ENCODE results near the gene TSPAN14. TPM values are rescaled to one million over a fixed set of nuclear protein-coding genes. Genes with fewer than 3 reads are reported as not detected.
A peak's percentile ranks its signal among the peaks of the same experiment; 100 is the strongest.
"Not testable (repeated sequence)": the region's sequence is repeated elsewhere in the genome, so short reads cannot be mapped to it uniquely, and the experiment has no call there.

Gene TSPAN14
- polyA plus RNA-seq, 3 donors from 2014 or later = 141 to 363 (median 226) TPM

- Mint-ChIP-seq H3K27ac (no peak overlapping the region), H3K4me3 (no peak overlapping the region)
Measured at GRCh38 chr10:80413271-80413996, 40.7 kb upstream of the TSPAN14 start.

GRCh38 chr10:80414142-80414895 lies 39.8 kb upstream of the TSPAN14 start:
- no peak overlapping the region for H3K4me3 Mint-ChIP-seq
- no peak for DNase-seq
- H3K4me1 Mint-ChIP-seq = peaks cover 0 to 2% of the 10 kb centered on the region in 2 donors
- H3K9me3 Mint-ChIP-seq = no peaks in the 10 kb centered on the region
- H3K36me3 Mint-ChIP-seq = no peaks in the 10 kb centered on the region
- H3K27ac Mint-ChIP-seq = no peak overlapping the region
- peaks cover 0 to 6% (median 2%) of the 10 kb centered on the region in 3 donors for H3K27me3 Mint-ChIP-seq (ENCODE audit: low read depth in 3 of 3)

More at GRCh38 chr10:80413271-80413996, 40.7 kb upstream of the TSPAN14 start:
- Mint-ChIP-seq H3K9me3 (no peaks in the 10 kb centered on the region), H3K4me1 (peaks cover 0 to 7% of the 10 kb centered on the region in 2 donors), H3K36me3 (no peaks in the 10 kb centered on the region), H3K27me3 (ENCODE audit: low read depth in 3 of 3) (peaks cover 0 to 3% (median 2%) of the 10 kb centered on the region in 3 donors)
- no peak for DNase-seq

GRCh38 chr10:80415734-80416478 lies 38.2 kb upstream of the TSPAN14 start:
- H3K27me3 Mint-ChIP-seq (ENCODE audit: low read depth in 3 of 3) = peaks cover 0 to 6% (median 2%) of the 10 kb centered on the region in 3 donors
- DNase-seq = no peak
- H3K36me3 Mint-ChIP-seq = no peaks in the 10 kb centered on the region
- H3K27ac Mint-ChIP-seq = no peak overlapping the region
- H3K4me1 Mint-ChIP-seq = no peaks in the 10 kb centered on the region
- no peak overlapping the region for H3K4me3 Mint-ChIP-seq
- no peaks in the 10 kb centered on the region for H3K9me3 Mint-ChIP-seq

GRCh38 chr10:80416479-80417098 lies 37.5 kb upstream of the TSPAN14 start:
- Mint-ChIP-seq H3K4me3 (no peak overlapping the region), H3K27ac (no peak overlapping the region)

GRCh38 chr10:80417256-80417655 lies 36.9 kb upstream of the TSPAN14 start:
- not testable (repeated sequence) for H3K27me3 Mint-ChIP-seq (ENCODE audit: low read depth in 3 of 3); H3K9me3 Mint-ChIP-seq; DNase-seq; H3K4me1 Mint-ChIP-seq; H3K4me3 Mint-ChIP-seq; H3K36me3 Mint-ChIP-seq; H3K27ac Mint-ChIP-seq

More at GRCh38 chr10:80416479-80417098, 37.5 kb upstream of the TSPAN14 start:
- no peak for DNase-seq
- H3K4me1 Mint-ChIP-seq = no peaks in the 10 kb centered on the region
- H3K36me3 Mint-ChIP-seq = no peaks in the 10 kb centered on the region
- H3K27me3 Mint-ChIP-seq (ENCODE audit: low read depth in 3 of 3) = peaks cover 0 to 6% (median 2%) of the 10 kb centered on the region in 3 donors
- no peaks in the 10 kb centered on the region for H3K9me3 Mint-ChIP-seq

- no peak for DNase-seq
- H3K36me3 Mint-ChIP-seq = peaks cover 0 to 7% (median 0%) of the 10 kb centered on the region in 3 donors
- no peak overlapping the region for H3K27ac Mint-ChIP-seq
- H3K27me3 Mint-ChIP-seq (ENCODE audit: low read depth in 3 of 3) = peaks cover 0 to 6% (median 3%) of the 10 kb centered on the region in 3 donors
- H3K4me3 Mint-ChIP-seq = no peak overlapping the region
- no peaks in the 10 kb centered on the region for H3K9me3 Mint-ChIP-seq
- no peaks in the 10 kb centered on the region for H3K4me1 Mint-ChIP-seq
Measured at GRCh38 chr10:80421050-80421706, 32.9 kb upstream of the TSPAN14 start.

GRCh38 chr10:80421707-80422536 lies 32.2 kb upstream of the TSPAN14 start:
- peaks cover 0 to 9% (median 0%) of the 10 kb centered on the region in 3 donors for H3K36me3 Mint-ChIP-seq
- no peak for DNase-seq
- no peaks in the 10 kb centered on the region for H3K4me1 Mint-ChIP-seq
- H3K27me3 Mint-ChIP-seq (ENCODE audit: low read depth in 3 of 3) = peaks cover 0 to 6% (median 3%) of the 10 kb centered on the region in 3 donors
- no peak overlapping the region for H3K4me3 Mint-ChIP-seq
- no peak overlapping the region for H3K27ac Mint-ChIP-seq
- H3K9me3 Mint-ChIP-seq = no peaks in the 10 kb centered on the region

GRCh38 chr10:80425901-80426300 lies 28.2 kb upstream of the TSPAN14 start:
- peaks cover 0 to 3% (median 0%) of the 10 kb centered on the region in 3 donors for H3K27me3 Mint-ChIP-seq (ENCODE audit: low read depth in 3 of 3)
- no peak for DNase-seq
- no peaks in the 10 kb centered on the region for H3K4me1 Mint-ChIP-seq
- no peaks in the 10 kb centered on the region for H3K9me3 Mint-ChIP-seq
- no peak overlapping the region for H3K4me3 Mint-ChIP-seq
- peaks cover 0 to 11% (median 0%) of the 10 kb centered on the region in 3 donors for H3K36me3 Mint-ChIP-seq
- no peak overlapping the region for H3K27ac Mint-ChIP-seq

- Mint-ChIP-seq H3K9me3 (no peaks in the 10 kb centered on the region), H3K27ac (peak overlapping the region in 2 of 6 donors; percentile 27 to 67), H3K27me3 (ENCODE audit: low read depth in 3 of 3) (peaks cover 0 to 2% (median 0%) of the 10 kb centered on the region in 3 donors), H3K36me3 (peaks cover 0 to 11% (median 0%) of the 10 kb centered on the region in 3 donors), H3K4me1 (no peaks in the 10 kb centered on the region), H3K4me3 (no peak overlapping the region)
- no peak for DNase-seq
Measured at GRCh38 chr10:80427541-80427940, 26.6 kb upstream of the TSPAN14 start.

GRCh38 chr10:80429521-80429973 lies 24.6 kb upstream of the TSPAN14 start:
- Mint-ChIP-seq H3K4me1 (no peaks in the 10 kb centered on the region), H3K27me3 (ENCODE audit: low read depth in 3 of 3) (peaks cover 0 to 2% (median 0%) of the 10 kb centered on the region in 3 donors), H3K9me3 (no peaks in the 10 kb centered on the region), H3K36me3 (peaks cover 0 to 8% (median 0%) of the 10 kb centered on the region in 3 donors), H3K27ac (no peak overlapping the region), H3K4me3 (no peak overlapping the region)
- DNase-seq = no peak

- peaks cover 3 to 7% (median 5%) of the 10 kb centered on the region in 3 donors for H3K27me3 Mint-ChIP-seq (ENCODE audit: low read depth in 3 of 3)
- no peaks in the 10 kb centered on the region for H3K4me1 Mint-ChIP-seq
- no peak for DNase-seq
- no peak overlapping the region for H3K4me3 Mint-ChIP-seq
- H3K27ac Mint-ChIP-seq = no peak overlapping the region
- H3K9me3 Mint-ChIP-seq = no peaks in the 10 kb centered on the region
- H3K36me3 Mint-ChIP-seq = peaks cover 0 to 3% (median 0%) of the 10 kb centered on the region in 3 donors
Measured at GRCh38 chr10:80433134-80433533, 21.0 kb upstream of the TSPAN14 start.

- Mint-ChIP-seq H3K27me3 (ENCODE audit: low read depth in 3 of 3) (peaks cover 1 to 8% (median 7%) of the 10 kb centered on the region in 3 donors), H3K36me3 (no peaks in the 10 kb centered on the region), H3K27ac (no peak overlapping the region), H3K4me3 (no peak overlapping the region), H3K4me1 (no peaks in the 10 kb centered on the region), H3K9me3 (no peaks in the 10 kb centered on the region)
- no peak for DNase-seq
Measured at GRCh38 chr10:80436446-80437098, 17.5 kb upstream of the TSPAN14 start.

Measured in immature natural killer cell (primary cell).